Stimulated activated CD8-positive, alpha-beta memory T cell treated with anti-CD3 and anti-CD28 coated beads, Interleukin-7, amount 100 ng/mL, for 48 hours (primary cell): ENCODE results near the gene PLOD1.
"Not testable (repeated sequence)": the region's sequence is repeated elsewhere in the genome, so short reads cannot be mapped to it uniquely, and the experiment has no call there.

Experiments
- DNase-seq, 2 donors: peaks; one replicate each; pipeline ENCODE4 v3.0.0-alpha.2; 2020; ENCODE audit warnings: low read depth in 1 of 2; ENCODE audit errors: extremely low read depth in 1 of 2

Gene PLOD1

DNA sequence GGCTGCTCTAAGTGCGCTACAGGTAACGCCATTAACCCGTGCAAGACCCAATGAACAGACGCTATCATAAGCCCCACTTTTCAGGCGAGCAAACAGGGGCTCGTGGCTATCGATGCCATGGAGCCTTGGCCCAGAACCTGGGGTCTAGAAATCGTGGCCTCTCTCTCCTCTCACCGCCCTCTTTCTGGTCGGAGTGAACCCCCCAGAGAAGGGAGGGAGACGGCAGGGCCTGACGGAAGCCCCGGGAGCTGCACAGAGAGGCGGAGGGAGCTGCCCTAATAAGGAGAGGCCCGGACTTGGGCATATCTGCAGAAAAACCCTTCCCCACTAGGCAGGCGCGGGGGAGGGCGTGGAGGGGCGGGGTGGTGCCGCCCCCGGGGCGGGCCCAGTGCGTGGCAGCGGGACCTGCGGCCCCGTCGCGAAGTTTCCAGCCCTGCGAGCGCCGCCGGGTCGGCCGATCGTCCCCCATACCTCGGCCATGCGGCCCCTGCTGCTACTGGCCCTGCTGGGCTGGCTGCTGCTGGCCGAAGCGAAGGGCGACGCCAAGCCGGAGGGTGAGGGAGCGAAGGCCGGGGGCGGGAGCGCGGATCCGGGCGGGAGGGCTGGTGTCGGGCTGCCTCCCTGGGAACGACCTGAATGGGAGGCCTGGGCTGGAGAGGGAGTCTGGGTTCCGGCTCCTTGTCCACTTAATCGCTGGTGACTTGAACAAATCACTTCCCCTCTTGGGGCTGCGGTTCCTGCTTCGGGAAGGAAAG lies at the start of gene PLOD1:
Gene PLOD1, plus strand, starts transcription at position 416 of the 755 bp plus-strand sequence. Its CDS starts 63 bp downstream, at position 479.
- DNase-seq: peak; percentile 76 to 78

DNA sequence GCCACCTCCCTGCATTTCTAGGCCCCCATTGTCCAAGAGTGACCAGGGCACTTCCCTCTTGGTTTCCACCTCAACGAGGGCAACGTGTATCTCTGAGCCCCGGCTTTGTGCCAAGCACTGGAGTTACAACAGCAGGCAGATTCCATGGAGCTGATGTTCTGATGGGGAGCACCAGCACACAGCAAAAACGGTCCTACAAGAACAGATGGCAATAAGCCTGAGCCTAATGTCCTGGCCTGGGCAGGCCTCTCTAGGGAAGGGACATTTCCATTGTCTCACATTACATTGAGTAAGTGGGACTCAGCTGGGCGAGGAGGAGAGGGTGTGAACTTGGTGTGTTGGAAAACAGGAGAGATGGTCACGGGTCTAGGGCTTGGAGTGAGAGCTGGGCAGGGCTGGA lies 48.6 kb upstream of the PLOD1 start:
- DNase-seq: no peak

DNA sequence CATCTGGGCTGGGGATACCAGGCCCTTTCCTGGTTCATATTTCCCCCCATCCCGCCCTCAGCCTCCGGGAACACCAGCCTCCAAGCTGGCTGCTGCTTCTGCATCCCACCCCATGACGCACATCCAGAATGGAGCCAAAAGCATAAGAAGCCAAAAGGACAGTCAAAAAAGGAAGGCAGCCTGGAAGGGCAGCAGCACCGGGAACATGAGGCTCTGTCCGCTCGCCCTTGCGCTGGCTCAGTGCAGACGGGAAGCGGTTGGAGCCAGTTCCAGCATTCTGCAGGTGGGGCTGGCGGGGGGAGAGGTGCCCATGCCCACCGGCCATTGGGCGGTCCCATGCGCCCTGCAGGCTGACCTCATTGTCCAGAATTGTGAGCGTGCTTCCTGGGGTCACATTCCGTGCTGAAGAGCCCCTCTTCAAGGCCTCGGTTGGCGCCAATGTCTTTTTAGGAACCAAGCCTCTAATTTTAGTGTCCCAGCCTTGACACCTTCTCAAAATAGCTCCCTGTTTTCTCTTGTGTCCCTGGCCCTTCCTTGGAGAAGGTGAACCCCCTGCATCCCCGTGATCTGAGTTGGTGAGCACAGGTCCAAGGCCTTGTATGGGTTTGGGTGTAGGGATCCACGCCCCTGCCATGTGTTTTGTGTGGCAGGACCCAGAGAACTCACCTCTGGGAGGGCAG lies 47.4 kb upstream of the PLOD1 start:
- DNase-seq: no peak

DNA sequence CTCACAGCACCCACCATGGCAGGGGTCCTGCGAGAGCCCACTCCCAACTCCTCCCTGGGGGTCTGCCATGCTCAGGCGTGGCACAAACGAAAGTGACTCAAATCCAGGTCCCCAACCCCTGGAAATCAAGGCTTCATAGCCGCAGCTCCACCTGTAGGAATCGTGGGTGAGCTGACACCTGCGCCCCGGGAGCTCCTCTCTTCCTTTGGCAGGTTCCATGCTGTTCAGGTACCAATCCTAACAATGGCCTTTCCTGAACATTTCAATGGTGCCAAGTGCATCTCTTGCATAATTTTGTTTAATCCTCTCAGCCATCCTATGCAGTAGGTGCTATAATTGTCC lies 46.9 kb upstream of the PLOD1 start:
- DNase-seq: no peak

DNA sequence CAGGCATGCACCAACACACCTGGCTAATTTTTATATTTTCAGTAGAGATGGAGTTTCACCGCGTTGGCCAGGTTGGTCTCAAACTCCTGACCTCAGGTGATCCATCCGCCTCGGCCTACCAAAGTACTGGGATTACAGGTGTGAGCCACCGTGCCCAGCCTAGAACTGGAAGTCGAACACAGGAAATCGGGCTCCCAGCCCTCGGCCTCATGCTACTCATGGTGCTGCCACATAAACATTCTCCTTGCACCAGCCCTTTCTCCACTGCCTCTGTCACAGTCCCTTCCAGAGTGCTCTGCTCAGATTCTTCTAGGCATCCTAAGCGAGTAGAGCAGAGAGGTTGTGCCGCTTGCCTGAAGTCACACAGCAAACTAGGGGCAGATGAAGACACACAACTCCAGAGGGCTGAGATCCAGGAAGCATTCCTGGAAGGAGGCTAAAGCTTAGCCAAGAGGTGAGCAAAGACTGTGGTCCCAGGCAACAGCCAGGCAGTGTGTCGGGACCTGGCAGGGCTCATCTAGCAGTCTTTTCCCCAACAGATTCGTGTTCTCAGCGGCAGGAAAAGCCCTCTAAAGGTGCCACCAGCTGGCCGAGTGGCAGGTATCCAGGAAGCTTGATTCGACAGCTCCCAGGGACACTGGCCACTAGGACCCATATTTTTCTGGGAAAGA lies 46.2 kb upstream of the PLOD1 start:
- no peak for DNase-seq

DNA sequence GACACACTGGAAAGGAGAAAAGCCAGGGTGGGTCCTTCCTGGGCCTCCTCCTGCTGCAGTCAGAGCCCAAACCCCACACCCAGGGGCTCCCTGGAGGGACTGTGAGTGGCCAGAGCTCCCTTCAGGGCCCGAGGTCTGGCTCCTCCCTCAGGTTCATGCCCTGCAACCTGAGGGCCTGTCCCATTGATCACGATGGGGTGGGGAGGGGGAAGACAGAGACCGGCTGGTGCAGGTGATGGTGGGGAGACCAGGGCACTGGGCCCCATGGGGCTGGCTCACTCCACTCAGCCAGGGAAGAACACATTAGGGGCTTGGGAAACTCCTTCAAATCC lies 45.7 kb upstream of the PLOD1 start:
- no peak for DNase-seq

DNA sequence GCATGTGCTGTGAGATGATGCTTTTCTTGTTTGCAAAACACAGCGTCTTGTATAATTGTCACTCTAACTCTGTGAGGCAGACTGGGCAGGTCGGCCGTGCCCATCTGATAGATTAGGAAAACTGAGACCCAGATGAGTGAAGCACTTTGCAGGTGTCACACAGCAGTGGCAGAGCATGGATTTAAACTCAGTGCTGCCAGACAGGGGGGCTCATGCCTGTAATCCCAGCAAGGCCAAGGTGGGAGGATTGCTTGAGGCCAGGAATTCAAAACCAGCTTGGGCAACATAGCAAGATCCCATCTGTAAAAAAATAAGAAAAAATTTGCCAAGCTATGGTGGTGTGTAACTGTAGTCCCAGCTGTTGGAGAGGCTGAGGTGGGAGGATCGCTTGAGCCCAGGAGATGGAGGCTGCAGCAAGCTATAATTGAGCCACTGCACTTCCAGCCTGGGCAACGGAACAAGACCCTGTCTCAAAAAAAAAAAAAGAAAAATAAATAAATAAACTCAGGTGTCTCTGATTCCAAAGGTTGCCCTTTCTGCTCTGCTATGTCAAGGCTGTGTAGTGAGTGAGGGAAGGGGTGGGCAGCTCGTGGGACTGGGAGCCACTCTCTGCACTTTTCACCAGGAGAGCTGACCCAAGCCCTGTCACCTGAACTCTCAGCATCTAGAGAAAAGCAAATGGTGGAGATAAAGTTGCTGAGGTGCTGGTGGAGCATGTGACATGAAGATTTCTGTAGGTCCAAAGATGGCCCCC lies 42.9 kb upstream of the PLOD1 start:
- no peak for DNase-seq

DNA sequence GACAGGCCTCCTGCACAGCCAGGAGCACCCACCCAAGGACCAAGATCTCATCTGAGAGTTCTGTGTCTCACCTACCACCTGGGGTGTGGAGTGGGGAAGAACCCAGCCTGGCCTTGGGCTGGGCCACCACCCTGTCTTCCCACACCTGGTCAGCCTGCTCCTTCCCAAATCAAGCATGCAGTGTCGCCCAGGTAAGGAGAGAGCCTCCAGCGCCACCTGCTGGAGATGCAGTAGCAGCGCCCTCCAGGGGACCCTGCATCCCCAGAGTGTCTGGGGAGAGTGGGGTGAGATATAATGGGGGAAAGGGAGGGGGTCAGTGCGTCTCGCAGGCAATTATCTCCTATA lies 40.6 kb upstream of the PLOD1 start:
- DNase-seq: peak; percentile 26 to 47

DNA sequence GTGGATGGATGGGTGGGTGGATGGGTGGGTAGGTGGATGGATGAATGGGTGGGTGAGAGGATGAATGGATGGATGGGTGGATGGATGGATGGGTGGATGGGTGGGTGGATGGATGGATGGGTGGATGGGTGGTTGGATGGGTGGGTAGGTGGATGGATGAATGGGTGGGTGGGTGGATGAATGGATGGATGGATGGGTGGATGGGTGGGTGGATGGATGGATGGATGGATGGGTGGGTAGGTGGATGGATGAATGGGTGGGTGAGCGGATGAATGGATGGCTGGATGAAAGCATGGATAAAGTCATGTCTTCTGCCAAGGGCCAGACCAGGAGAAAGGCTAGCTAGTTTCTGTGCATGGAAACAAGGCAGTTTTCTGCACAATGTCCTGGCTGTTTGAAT lies 40.0 kb upstream of the PLOD1 start:
- not testable (repeated sequence) for DNase-seq

DNA sequence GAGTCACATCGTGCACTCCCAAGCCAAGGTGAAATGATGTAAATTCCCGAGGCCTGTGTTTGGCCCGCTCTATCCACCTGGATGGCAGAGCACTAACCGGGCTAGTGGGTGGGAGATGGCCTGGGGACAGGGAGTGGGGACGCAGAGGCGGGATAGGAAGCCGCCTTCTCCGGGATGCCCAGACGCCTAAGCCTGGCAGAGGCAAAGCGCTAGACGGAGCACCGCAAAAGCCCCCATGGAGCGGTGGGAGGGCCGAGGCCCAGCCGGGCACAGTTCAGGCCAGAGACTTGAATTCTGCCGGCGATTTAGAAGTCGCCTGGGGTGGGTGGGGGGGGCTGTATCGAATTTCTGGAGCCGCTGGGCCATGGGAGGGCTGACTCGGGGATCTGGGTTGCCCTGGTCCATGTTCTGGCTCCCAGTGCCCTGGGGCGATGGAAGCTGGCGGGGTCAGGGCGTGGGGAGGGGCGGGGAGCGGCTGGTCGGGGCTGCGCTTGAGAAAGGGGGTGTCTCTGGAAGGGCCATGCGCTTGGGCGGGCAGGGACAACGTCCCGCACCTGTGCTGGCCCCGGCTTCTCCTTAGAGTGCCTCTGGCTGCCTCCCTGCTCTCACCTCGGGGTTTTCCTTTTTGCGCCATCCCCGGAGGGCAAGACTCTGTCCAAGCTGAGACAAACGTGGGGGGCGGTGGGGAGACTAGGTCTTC lies 36.3 kb upstream of the PLOD1 start:
- no peak for DNase-seq

DNA sequence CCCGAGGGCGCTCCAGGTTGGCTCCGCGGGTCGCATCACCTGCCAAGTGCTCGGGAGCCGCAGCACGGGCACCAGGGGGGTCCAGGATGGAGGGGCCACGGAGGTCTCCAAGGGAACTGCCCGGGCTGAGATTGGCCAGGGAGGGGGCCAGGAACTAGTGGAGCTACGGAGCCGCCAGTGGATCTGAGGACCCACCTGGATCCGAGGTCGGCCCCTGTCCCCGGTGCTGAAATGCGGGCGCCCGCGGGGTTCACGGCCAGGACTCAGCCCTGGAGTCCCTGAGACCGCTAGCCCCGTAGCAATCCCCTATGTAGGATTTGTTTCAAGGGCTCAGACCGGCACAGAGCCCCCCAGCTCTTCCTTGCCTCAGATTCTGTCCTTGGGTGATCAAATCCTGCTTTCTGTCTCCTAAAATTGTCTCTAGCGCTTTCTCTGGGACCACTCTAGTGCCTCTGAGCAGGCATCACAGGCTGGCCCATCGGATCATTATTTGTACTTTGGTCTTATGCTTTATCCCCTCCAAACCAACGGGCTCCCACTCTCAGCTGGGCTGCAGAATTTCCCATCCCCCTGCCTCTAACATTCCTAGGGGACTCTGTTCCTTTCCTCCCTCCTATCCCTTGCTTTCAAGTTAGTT lies 35.6 kb upstream of the PLOD1 start:
- no peak for DNase-seq

DNA sequence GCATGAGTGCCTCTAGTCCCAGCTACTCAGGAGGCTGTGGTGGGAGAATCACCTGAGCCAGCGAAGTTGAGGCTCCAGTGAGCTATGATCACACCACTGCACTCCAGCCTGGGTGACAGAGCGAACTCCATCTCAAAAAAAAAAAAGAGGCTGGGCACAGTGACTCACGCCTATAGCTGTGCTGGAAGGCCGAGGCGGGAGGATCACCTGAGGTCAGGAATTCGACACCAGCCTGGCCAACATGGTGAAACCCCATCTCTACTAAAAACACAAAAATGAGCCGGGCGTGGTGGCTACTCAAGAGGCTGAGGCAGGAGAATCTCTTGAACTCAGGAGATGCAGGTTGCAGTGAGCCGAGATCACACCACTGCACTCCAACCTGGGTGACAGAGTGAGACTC lies 33.1 kb upstream of the PLOD1 start:
- DNase-seq: not testable (repeated sequence)

DNA sequence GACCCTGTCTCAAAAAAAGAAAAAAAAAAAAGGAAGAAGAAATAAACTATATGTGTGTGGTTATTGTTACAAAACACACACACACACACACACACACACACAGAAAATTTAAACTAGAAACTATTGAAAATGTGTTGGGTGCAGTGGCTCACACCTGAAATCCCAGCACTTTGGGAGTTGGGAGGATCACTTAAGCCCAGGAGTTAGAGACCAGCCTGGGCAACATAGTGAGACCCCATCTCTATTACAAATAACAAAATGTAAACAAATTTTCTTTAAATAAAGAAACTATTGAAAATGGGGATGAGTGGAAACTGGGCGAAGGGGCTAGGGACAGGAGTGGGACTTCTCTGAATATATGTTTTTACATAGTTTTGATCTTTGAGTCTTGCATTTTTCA lies 31.3 kb upstream of the PLOD1 start:
- no peak for DNase-seq

DNA sequence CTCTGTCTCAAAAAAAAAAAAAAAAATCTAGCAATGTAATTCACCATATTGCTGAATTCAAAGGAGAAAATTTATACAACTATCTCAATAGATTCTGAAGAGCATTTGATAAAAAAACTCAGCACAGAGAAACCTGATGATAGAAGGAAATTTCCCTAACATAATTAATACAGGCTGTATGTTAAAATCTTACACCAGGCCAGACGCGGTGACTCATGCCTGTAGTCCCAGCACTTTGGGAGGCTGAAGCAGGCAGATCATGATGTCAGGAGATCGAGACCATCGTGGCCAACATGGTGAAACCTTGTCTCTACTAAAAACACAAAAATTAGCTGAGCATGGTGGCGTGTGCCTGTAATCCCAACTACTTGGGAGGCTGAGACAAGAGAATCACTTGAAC lies 30.4 kb upstream of the PLOD1 start:
- not testable (repeated sequence) for DNase-seq

DNA sequence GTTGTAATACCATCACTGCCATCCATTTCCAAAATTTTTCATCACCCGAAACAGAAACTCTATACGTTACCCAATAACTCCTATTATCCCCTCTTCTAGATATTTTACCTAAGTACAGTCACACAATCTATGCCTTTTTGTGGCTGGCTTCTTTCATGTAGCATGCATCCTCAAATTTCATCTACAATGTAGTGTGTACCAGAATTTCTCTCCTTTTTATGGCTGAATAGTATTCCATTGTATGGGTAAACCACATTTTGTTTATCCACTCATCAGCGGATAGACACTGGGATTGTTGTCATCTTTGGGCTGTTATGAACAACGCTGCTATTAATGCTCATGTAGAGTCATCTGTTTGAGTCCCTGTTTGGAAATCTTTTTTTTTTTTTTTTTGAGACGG lies 29.5 kb upstream of the PLOD1 start:
- no peak for DNase-seq

DNA sequence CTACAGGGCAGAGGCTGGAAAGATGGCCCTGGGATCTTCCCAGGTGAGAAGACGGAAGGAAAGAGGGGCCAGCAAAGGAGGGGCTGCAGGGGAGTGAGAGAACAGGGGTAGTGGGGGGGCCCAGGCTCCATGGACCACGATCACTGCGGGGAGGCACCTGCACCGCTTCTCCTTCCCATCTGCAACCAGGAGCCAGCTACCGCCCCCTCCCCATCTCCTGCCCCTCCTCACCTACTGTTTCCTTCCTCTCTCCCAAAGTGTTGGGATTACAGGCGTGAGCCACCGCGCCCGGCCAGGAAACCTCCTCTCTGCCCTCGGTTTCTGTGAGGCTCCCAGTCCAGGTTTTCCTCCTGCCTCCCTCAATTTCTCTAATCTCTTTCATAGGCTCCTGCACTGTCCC lies 27.6 kb upstream of the PLOD1 start:
- DNase-seq: no peak

DNA sequence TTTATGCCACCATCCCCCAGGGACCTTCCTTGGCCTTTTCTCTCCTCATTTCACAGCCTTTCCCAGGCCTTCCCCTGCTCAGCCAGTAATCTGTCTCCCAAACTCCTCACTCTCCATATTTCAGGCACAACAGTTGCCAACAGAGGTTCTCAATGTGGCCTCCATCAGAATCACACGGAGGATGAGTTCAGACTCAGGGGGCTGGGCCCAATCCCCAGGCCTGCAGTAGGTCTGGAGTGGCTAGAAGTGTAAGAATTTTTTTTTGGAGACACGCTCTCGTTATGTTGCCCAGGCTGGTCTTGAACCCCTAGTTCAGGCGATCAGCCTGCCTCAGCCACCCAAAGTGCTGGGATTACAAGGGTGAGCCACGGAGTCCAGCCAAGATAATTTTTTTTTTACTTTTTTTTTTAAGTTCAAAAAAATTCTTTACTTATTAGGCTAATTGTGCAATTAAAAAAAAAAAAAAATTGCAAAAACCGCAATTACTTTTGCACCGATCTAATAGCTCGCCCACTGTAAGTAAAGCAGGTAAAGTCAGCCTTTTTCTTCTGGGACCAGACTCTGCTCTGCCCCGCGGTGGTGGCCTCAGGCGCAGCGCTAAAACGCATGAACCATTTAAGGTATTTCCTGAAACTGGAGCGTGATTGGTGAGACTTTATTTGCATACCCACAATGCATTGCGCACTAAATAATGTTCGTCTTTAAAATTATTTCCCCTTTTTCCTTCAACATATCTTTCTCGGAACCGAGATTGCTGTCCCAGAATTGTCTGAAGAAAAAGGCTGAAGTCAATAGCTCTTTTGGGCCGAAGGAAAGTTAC lies 27.0 kb upstream of the PLOD1 start:
- DNase-seq: peak; percentile 78 to 82

DNA sequence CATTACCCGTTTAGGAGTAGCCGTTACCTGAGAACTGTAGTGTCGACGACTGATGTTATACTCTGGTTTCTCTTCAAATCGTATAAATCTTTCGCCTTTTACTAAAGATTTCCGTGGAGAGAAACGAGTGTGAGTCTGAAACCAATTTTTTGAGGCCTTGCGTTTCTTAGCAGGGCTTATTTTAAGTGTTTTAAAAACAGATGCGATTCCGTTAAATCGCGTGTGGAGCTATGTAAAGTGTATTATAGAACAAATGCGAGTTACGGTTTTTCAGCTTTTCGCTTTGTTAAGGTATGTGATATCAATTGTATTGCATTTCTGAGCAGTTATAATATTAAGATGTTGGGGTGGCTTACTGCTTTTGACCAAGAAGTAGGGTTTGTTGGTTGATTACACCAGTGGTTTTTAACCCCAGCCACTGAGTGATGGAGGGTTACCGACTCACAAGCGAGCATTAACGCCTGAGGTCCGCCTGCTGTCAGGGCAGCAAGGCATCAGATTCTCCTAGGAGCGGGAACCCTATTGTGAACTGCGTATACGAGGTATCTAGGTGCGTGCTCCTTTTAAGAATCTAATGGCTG lies 26.3 kb upstream of the PLOD1 start:
- peak; percentile 60 to 79 for DNase-seq

DNA sequence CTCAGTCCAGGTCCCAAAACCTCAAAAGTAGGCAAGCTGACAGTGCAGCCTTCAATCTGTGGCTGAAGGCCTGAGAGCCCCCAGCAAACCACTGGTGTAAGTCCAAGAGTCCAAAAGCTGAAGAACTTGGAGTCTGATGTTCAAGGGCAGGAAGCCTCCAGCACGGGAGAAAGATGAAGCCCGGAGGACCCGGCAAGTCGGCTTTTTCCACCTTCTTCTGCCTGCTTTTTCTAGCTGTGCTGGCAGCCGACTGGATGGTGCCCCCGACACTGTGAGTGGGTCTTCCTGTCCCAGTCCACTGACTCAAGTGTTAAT lies 23.6 kb upstream of the PLOD1 start:
- not testable (repeated sequence) for DNase-seq

DNA sequence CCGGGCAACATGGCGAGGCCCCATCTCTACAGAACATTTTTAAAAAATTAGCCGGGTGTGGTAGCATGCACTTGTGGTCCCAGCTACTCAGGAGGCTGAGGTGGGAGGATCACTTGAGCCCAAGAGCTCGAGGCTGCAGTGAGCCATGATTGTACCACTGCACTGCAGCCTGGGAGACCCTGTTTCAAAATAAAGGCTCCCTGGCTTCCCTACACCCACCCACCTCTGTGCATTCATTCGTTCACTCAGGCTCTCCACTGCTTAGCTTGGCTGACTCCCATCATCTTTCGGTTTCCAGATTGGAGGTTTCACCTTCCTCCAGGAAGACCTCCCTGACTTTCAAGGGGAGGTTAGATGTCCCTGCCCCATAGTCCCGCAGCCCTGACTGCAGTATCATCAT lies 22.5 kb upstream of the PLOD1 start:
- no peak for DNase-seq
